Rectal smooth muscle tissue (tissue), 1 donor: Measurements from ENCODE around the gene SLC25A1.
"Not testable (repeated sequence)": the region's sequence is repeated elsewhere in the genome, so short reads cannot be mapped to it uniquely, and the experiment has no call there.

Source experiments
- H3K27ac ChIP-seq: one replicate; pipeline ENCODE4 v1.7.0; 2013; ENCODE audit warnings: low read depth, low read length, inconsistent platforms
- H3K27me3 ChIP-seq: one replicate; pipeline ENCODE4 v1.7.0; 2013; ENCODE audit warnings: low read length; ENCODE audit not compliant: control insufficient read depth, insufficient read depth
- H3K36me3 ChIP-seq: one replicate; pipeline ENCODE4 v1.7.0; 2013; ENCODE audit warnings: low read length; ENCODE audit not compliant: control insufficient read depth, insufficient read depth
- H3K4me1 ChIP-seq: one replicate; pipeline ENCODE4 v1.7.0; 2013; ENCODE audit warnings: low read length; ENCODE audit not compliant: control insufficient read depth, insufficient read depth
- H3K4me3 ChIP-seq: one replicate; pipeline ENCODE4 v1.7.0; 2013; ENCODE audit warnings: low read length
- H3K9ac ChIP-seq: one replicate; pipeline ENCODE4 v1.7.0; 2013; ENCODE audit warnings: low read length

SLC25A1 gene

GRCh38 chr22:19166421-19166820 is 12.1 kb downstream of the SLC25A1 start:
- Histone ChIP-seq H3K9ac (no peak overlapping the region), H3K4me1 (peaks cover 6% of the 10 kb centered on the region), H3K27me3 (peaks cover 20% of the 10 kb centered on the region), H3K4me3 (no peak overlapping the region), H3K27ac (no peak overlapping the region), H3K36me3 (no peaks in the 10 kb centered on the region)

- Histone ChIP-seq H3K27me3 (peaks cover 12% of the 10 kb centered on the region), H3K4me3 (no peak overlapping the region), H3K27ac (no peak overlapping the region), H3K36me3 (no peaks in the 10 kb centered on the region), H3K9ac (no peak overlapping the region), H3K4me1 (no peaks in the 10 kb centered on the region)
Observed at GRCh38 chr22:19164425-19164824, 14.1 kb downstream of the SLC25A1 start.

GRCh38 chr22:19158649-19159048 is 19.9 kb downstream of the SLC25A1 start:
- not testable (repeated sequence) for H3K36me3 ChIP-seq, H3K9ac ChIP-seq, H3K27ac ChIP-seq, H3K4me1 ChIP-seq, H3K27me3 ChIP-seq, H3K4me3 ChIP-seq

- H3K36me3 ChIP-seq, H3K27me3 ChIP-seq, H3K9ac ChIP-seq, H3K4me3 ChIP-seq, H3K4me1 ChIP-seq, H3K27ac ChIP-seq: not testable (repeated sequence)
Observed at GRCh38 chr22:19156109-19156508, 22.4 kb downstream of the SLC25A1 start.

- H3K27ac ChIP-seq = no peak overlapping the region
- H3K4me3 ChIP-seq = no peak overlapping the region
- no peaks in the 10 kb centered on the region for H3K4me1 ChIP-seq
- H3K27me3 ChIP-seq = peaks cover 18% of the 10 kb centered on the region
- H3K36me3 ChIP-seq = no peaks in the 10 kb centered on the region
- H3K9ac ChIP-seq = no peak overlapping the region
Observed at GRCh38 chr22:19152942-19153883, 25.3 kb downstream of the SLC25A1 start.

- Histone ChIP-seq H3K36me3 (no peaks in the 10 kb centered on the region), H3K4me1 (no peaks in the 10 kb centered on the region), H3K27me3 (peaks cover 23% of the 10 kb centered on the region)
Observed at GRCh38 chr22:19151329-19152191, 27.0 kb downstream of the SLC25A1 start.

GRCh38 chr22:19150482-19151328 is 27.8 kb downstream of the SLC25A1 start:
- no peak overlapping the region for H3K9ac ChIP-seq
- no peak overlapping the region for H3K27ac ChIP-seq
- H3K4me3 ChIP-seq = no peak overlapping the region
- no peaks in the 10 kb centered on the region for H3K36me3 ChIP-seq
- H3K27me3 ChIP-seq = peaks cover 23% of the 10 kb centered on the region
- no peaks in the 10 kb centered on the region for H3K4me1 ChIP-seq

More at GRCh38 chr22:19151329-19152191, 27.0 kb downstream of the SLC25A1 start:
- Histone ChIP-seq H3K4me3 (no peak overlapping the region), H3K27ac (no peak overlapping the region), H3K9ac (no peak overlapping the region)

- Histone ChIP-seq H3K4me3 (no peak within 1 kb of the TSS), H3K36me3 (no peaks in the 10 kb centered on the region), H3K9ac (no peak within 1 kb of the TSS), H3K27ac (no peak within 1 kb of the TSS), H3K4me1 (no peaks in the 10 kb centered on the region), H3K27me3 (peaks cover 23% of the 10 kb centered on the region)
Observed at GRCh38 chr22:19149991-19150390, 28.5 kb downstream of the SLC25A1 start, which contains the start of gene GSC2. TSS of gene GSC2 (minus strand) at chr22:19150292. CDS start at chr22:19150283, 9 bp downstream.

- no peaks in the 10 kb centered on the region for H3K4me1 ChIP-seq
- H3K4me3 ChIP-seq = no peak overlapping the region
- peaks cover 23% of the 10 kb centered on the region for H3K27me3 ChIP-seq
- no peak overlapping the region for H3K9ac ChIP-seq
- no peak overlapping the region for H3K27ac ChIP-seq
- H3K36me3 ChIP-seq = no peaks in the 10 kb centered on the region
Observed at GRCh38 chr22:19149047-19149883, 29.3 kb downstream of the SLC25A1 start.

- no peak overlapping the region for H3K27ac ChIP-seq
- H3K4me3 ChIP-seq = no peak overlapping the region
- no peaks in the 10 kb centered on the region for H3K36me3 ChIP-seq
- H3K27me3 ChIP-seq = peaks cover 23% of the 10 kb centered on the region
- H3K9ac ChIP-seq = no peak overlapping the region
- H3K4me1 ChIP-seq = no peaks in the 10 kb centered on the region
Observed at GRCh38 chr22:19148417-19149046, 30.0 kb downstream of the SLC25A1 start.

GRCh38 chr22:19147195-19147780 is 31.2 kb downstream of the SLC25A1 start:
- no peak overlapping the region for H3K9ac ChIP-seq
- peaks cover 19% of the 10 kb centered on the region for H3K27me3 ChIP-seq

More at GRCh38 chr22:19147195-19147780, 31.2 kb downstream of the SLC25A1 start:
- peaks cover 3% of the 10 kb centered on the region for H3K36me3 ChIP-seq
- H3K27ac ChIP-seq = no peak overlapping the region
- H3K4me1 ChIP-seq = no peaks in the 10 kb centered on the region
- H3K4me3 ChIP-seq = no peak overlapping the region
